Glomerular endothelial cell (primary cell): ENCODE results near the gene ID1. TPM values are rescaled to one million over a fixed set of nuclear protein-coding genes. Genes with fewer than 3 reads are reported as not detected.
"Not testable (repeated sequence)": the region's sequence is repeated elsewhere in the genome, so short reads cannot be mapped to it uniquely, and the experiment has no call there.

ENCODE experiments used
- DNase-seq: peaks from one replicate; pipeline ENCODE4 v3.0.0-alpha.2; 2011; ENCODE audit warnings: low read depth, low spot score; ENCODE audit errors: extremely low read depth
- total RNA-seq: library from RNA; depleted of rRNA; stranded (reverse); fragments of >200 nt; gene quantifications from 2 replicates; pipeline ENCODE4 v1.2.3, GENCODE V29; 2015

The ID1 gene
- total RNA-seq, 1 donor from 2014 or later, result 145 TPM

DNA sequence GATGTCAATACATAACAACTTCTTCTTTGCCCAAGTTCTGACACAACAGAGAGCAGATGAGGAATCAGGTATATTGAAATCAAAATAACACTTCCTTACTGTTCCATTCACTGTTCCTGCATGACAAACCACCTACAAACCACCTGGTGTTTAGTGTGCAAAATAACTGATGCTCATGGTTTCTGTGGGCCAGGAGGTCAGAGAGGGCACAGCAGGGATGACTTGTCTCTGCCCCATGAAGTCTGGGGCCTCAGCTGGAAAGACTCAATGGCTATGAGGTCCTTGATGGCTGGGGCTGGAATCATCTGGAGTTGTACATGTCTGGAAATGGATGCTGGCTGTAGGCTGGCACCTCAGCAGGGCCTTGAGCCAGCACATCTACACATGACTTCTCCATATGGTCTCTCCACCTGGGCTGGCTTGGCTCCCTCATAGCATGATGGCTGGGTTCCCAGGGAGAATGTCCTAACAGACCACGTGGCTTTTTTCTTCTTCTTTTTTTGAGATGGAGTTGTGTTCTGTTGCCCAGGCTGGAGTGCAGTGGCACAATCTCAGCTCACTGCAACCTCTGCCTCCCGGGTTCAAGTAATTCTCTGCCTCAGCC is 25.2 kb downstream of the ID1 start:
- no peak for DNase-seq

DNA sequence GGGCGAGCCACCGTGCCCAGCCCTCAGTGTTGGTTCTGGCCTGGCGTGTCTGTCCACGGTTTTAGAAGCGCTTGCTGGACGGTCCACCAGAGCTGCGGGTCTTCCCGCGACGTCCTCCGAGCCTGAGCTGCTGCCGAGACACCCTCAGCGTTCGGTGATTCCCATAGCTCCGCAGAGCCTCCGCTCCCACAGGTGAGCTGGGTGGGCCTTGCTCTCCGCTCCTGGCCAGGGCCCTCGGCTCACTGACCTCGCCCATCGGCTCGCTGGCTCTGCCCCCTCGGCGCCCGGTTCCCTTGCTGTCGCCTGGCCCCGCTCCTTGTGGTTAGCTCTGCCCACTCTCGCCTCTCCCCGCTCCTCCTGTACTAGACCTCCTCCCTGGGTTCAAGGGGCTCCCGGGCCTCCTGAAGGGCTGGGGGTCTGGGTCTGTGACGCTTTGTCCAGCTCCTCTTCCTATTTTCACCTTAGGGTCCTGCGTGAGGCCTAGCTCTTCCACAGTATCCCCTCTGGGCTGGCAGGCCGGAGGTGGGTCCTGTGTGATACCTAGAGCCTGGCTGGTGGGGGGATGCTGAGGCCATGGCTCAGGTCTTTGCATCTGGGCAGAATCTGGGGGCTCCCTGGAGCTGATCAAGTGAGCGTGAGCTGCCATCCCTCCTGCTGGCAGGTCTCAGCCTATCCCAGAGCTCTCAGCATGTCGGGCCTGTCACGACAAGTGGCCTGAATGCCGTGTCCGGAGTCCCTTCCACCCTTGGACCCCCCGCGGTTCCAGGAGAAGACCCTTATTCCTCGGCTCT is 27.7 kb downstream of the ID1 start:
- DNase-seq, result no peak

DNA sequence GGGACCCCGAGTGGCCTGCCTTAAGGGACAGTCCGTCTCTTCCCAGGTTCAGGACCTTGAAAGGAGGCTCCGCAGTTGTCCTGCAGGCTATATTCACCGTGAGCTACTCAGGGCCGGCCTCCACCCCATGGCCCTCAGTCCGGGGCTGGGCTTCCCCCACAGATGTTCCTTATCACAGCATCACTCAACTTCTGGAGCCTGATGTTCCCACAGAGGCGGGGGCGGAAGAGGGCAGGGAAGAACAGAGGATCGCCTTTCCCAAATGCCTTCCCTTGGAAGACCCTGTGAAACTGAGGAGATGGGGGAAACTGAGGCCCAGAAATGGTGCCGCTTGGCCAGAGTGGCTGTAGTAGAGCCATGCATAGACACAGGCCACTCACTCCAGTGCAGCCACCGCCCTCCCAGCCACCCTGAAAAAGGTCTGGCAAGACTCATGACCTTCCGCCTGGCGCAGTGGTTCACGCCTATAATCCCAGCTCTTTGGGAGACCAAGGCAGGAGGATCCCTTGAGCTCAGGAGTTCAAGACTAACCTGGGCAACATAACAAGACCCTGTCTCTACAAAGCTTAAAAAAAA is 28.3 kb downstream of the ID1 start:
- no peak for DNase-seq

DNA sequence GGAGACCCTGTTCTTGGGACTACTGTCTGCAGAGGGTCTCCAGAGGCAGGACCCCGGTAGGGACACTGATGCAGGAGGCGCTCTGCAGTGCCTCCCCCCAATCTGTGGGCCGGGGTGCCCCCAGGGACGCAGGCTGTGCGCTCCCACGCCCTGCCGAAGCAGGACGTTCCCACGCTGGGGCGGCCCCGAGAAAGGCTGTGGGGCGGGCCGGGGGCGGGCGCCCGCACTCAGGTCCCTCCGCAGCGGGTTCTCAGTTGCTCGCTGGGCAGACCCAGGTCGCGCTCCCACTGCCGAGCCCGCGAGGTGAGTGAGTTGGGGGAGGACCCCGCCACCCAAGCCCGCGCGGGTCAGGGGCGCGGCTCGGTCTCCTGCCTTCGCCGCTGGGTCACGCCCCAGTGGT is 32.6 kb downstream of the ID1 start, which contains the start of gene COX4I2:
TSS of gene COX4I2 (plus strand) at position 253 of the 400 bp plus-strand sequence. CDS start 1,106 bp downstream, outside the sequence.
- no peak for DNase-seq

DNA sequence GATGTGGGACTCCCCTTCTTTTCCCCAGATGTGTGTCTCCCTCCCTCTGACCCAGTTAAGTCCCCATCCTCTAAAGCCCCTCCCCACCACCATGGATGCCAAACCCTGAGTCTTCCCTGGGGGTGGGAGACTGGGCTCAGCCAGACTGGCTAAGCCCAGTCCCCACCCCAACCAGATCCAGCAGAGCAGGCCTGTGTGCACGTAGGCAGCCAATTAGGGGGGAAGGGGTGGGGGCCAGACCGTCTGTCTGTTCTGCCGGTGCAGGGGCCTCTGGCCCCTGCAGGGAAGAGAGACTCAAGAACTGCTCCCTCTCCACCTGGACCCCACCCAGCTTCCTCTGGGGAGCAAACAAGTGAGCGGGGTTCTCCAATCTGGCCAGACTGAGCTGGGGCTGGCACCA is 33.2 kb downstream of the ID1 start:
- DNase-seq, result no peak

DNA sequence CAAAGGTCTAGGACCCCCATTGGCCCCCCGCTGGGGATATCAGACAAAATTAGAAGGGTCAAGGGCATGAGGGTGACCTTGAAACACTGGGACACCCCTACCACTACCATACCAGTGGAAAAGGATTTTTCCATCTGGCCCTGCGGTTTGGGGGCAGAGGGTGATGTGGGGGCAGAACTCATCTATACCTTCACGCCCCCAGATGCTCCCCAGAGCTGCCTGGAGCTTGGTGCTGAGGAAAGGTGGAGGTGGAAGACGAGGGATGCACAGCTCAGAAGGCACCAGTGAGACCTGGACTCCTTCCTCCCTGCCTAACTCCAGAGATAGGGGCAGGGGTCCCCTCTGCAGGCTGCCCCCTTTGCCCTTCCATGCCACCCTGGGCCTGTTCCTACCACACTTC is 33.7 kb downstream of the ID1 start:
- DNase-seq, result no peak

DNA sequence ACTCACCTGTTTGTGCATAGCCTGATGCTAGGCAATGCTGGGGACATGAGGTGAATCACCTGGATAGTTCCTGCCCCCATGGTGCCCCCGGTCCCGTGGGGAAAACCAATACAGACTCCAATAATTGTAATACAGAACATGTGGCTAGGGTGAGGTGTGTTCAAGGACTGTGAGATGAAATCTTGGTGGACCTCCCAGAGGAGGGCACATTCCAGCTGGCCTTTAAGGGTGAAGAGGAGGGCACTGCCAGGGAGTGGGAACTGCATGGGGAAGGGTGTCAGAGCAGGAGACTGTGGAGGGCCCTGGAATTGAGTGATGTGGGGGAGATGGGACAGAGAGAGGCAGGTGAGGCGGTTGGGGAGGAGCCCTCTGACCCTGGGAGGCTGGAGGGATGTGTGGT is 35.2 kb downstream of the ID1 start:
- DNase-seq, result no peak

DNA sequence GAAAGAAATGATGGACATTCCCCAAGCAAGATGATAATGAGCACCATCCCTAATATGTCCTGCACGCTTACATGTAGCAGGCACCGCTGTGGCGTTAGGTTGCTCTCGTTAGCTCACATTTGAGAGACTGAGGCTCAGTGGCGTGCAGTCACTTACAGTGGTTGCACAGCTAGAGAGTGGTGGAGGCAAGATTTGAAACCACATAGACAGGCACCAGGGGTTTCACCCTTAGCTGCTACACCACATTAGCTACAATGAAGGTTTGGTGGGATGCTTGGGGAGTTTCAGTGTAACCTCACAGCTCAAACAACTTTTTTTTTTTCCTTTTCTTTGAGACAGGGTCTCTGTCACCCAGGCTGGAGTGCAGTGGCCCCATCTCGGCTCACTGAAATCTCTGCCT is 36.3 kb downstream of the ID1 start:
- no peak for DNase-seq

DNA sequence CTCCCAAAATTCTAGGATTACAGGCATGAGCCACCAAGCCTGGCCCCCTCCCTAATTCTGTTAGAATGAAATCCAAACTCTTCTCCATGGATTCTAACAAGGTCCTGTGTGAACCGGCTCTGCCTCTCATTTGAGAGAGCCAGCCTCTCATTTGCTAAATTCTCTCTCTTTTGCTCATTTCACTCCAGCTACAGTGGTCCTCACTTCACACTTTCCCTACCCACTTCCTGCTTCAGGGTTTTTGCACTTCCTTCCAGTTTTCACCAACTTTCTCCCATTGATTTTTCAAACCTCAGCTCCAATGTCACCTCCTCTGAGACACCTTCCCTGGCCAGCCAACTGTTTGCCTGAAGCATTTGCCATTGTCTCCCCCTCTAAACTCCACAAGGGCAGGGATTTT is 37.7 kb downstream of the ID1 start:
- DNase-seq, result no peak

DNA sequence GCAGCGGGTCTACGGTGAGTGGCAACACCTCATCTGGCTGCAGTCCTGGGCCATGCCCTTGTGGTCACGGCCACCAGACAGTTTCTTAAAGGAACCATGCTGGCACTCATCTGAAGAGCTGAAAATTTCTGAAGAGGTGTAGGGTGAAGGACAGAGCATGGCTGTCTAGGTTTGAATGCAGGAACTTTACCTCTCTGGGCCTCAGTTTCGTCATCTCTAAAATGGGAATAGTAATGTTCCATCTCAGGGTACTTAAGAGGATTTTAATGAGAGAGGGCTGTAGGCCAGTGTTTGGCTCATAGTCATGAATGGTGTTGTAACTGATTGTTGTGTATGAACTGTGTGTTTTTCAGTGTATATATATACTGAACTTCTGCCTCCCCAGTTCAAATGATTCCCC is 38.4 kb downstream of the ID1 start:
- no peak for DNase-seq

DNA sequence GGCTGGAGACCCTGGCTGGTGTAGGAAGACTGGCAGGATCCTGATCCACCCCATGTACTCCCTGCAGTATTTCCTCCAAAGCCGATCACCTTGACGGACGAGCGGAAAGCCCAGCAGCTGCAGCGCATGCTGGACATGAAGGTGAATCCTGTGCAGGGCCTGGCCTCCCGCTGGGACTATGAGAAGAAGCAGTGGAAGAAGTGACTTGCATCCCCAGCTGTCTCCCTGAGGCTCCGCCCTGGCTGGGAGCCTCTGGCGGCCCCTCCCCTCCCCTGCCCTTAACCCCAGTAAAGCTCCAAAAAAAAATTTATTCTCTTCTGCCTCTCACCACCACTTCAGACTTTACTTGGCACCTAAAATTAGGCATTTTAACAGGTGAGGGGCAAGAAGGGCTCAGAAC is 39.6 kb downstream of the ID1 start:
- no peak for DNase-seq

DNA sequence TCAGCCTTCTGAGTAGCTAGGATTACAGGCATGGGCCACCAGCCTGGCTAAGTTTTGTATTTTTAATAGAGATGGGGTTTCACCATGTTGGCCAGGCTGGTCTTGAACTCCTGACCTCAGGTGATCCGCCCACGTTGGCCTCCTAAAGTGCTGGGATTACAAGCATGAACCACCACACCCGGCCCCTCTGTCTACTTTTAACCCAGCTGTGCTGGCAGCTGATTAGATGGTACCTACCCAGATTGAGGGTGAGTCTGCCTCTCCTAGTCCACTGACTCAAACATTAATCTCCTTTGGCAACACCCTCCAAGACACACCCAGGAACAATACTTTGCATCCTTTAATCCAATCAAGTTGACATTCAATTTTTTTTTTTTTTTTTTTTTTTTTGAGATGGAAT is 43.0 kb downstream of the ID1 start:
- DNase-seq, result not testable (repeated sequence)

DNA sequence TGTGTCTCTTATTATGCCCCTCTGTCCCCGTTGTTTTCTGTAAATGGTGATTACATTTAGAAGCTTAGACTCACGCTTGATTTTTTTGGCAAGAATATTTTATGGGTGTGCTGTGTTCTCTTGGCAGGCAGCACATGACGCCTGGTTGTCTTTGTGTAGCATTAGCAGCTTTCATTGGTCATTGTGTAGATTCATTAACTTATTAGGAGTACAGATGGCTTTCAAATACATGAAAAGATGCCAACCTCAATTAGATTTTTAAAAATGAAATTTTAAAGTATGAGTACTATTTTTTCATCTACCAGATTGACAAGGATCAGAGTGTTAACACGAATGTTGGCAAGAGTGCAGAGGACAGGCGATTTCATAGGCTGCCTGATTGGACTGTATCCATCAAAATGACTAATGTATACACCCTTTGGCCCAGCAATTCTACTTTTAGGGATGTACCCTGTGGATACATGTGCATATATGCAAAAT is 47.9 kb downstream of the ID1 start:
- no peak for DNase-seq

DNA sequence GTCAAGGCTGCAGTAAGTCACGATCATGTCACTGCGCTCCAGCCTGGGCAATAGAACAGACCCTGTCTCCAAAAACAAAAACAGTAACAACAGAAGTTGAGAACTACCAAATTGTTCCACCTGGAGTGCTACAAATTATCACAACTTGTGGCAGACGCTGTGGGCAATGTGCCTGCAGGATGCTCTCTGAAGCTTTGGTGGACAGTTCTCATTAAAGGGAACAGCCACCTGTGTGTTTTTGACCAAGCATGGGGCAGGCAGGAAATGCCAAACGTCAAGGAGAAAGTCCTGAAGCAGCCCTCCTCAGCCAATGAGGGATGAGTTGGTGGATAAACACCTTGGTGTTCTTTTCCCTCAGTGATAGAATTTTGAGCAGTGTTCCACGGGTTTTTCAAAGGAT is 48.5 kb downstream of the ID1 start:
- DNase-seq, result no peak

DNA sequence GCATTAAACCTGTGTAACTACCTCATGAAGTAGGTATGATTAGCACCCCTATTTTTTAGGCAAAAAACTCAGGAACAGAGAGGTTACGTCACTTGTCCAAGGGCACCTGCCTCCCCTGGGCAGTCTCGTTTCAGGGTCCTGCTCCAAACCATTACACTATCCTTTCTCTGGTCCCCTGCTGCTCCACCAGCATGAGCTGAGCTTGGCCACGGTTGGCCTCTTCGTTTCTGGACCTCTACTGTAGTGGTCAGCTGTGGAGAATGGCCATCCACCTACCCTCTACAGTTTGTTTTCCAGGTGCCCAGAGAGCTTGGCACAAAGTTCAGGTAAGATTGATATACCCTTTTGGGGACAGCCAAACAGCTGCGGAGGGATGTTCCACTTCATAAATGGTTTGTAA is 49.4 kb downstream of the ID1 start:
- DNase-seq, result no peak

Other genes starting within 250 kb of the ID1 start
- not detected in 2 replicates for gene DEFB118, start 236.7 kb upstream of the ID1 start, total RNA-seq
- gene DEFB119, start 214.7 kb upstream of the ID1 start, total RNA-seq, result not detected in 2 replicates
- gene DEFB121, start 199.1 kb upstream of the ID1 start, total RNA-seq, result not detected in 2 replicates
- not detected in 2 replicates for gene DEFB123, start 164.7 kb upstream of the ID1 start, total RNA-seq
- not detected in 2 replicates for gene DEFB124, start 130.2 kb upstream of the ID1 start, total RNA-seq
- gene REM1, start 130.0 kb upstream of the ID1 start, total RNA-seq, result not detected in 2 replicates
- 95.5 and 129 TPM in 2 replicates for gene HM13, start 90.8 kb upstream of the ID1 start, total RNA-seq
- gene COX4I2, start 32.6 kb downstream of the ID1 start, total RNA-seq, result not detected in 2 replicates
- 143 and 241 TPM in 2 replicates for gene BCL2L1, start 117.6 kb downstream of the ID1 start, total RNA-seq
- 16.1 and 31.0 TPM in 2 replicates for gene TPX2, start 134.0 kb downstream of the ID1 start, total RNA-seq
- gene MYLK2, start 214.1 kb downstream of the ID1 start, total RNA-seq, result 2.9 and 4.1 TPM in 2 replicates
- 0.82 and 1.6 TPM in 2 replicates for gene FOXS1, start 240.3 kb downstream of the ID1 start, total RNA-seq